ENCODE measurements around the gene HDGFL2. TPM values are rescaled to one million over a fixed set of nuclear protein-coding genes. Genes with fewer than 3 reads are reported as not detected.

HDGFL2 gene
- polyA plus RNA-seq, 1 experiment, result 26.0 TPM

- TF ChIP-seq, protein P1, sequence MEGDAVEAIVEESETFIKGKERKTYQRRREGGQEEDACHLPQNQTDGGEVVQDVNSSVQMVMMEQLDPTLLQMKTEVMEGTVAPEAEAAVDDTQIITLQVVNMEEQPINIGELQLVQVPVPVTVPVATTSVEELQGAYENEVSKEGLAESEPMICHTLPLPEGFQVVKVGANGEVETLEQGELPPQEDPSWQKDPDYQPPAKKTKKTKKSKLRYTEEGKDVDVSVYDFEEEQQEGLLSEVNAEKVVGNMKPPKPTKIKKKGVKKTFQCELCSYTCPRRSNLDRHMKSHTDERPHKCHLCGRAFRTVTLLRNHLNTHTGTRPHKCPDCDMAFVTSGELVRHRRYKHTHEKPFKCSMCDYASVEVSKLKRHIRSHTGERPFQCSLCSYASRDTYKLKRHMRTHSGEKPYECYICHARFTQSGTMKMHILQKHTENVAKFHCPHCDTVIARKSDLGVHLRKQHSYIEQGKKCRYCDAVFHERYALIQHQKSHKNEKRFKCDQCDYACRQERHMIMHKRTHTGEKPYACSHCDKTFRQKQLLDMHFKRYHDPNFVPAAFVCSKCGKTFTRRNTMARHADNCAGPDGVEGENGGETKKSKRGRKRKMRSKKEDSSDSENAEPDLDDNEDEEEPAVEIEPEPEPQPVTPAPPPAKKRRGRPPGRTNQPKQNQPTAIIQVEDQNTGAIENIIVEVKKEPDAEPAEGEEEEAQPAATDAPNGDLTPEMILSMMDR (IDR thresholded peaks at IDR 0.05; ENCODE audit: insufficient read depth, low read depth, low read length), result no peak
- no peak overlapping the region for H3K4me3 ChIP-seq (ENCODE audit: low read depth, low read length)
- no peak for DNase-seq (ENCODE audit: low read depth)
- CTCF ChIA-PET, result no interaction called here
- no peaks in the 10 kb centered on the region for H3K27me3 ChIP-seq (ENCODE audit: control insufficient read depth, insufficient read depth, low read length)
- H3K36me3 ChIP-seq (ENCODE audit: control insufficient read depth, insufficient read depth, low read length), result peaks cover 20% of the 10 kb centered on the region
- POLR2A ChIA-PET, result no interaction called here
These were observed 29.9 kb upstream of the HDGFL2 start for GRCh38 chr19:4441994-4442818.

DNA sequence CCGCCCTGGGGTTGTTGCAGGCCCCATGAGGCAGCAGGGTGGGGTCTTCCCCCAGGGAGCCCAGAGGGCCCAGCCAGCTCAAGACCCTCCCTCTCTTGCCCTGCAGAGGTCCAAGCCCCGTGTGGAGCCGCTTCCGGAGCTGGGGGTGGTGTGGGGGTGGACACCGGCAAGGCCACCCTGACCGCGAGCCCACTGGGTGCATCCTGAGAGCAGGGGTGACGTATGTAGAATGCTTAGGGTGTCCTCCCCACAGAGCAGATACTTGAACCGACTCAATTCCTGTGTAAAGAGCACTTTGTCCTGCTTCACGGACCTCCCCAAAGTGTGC lies 29.3 kb upstream of the HDGFL2 start:
- ChIA-PET POLR2A (no interaction called here), CTCF (no interaction called here)
- DNase-seq (ENCODE audit: low read depth), result no peak
- Histone ChIP-seq H3K4me3 (ENCODE audit: low read depth, low read length) (no peak overlapping the region), H3K36me3 (ENCODE audit: control insufficient read depth, insufficient read depth, low read length) (peaks cover 24% of the 10 kb centered on the region), H3K27me3 (ENCODE audit: control insufficient read depth, insufficient read depth, low read length) (no peaks in the 10 kb centered on the region)
- TF ChIP-seq, protein P1 (IDR thresholded peaks at IDR 0.05; ENCODE audit: insufficient read depth, low read depth, low read length), result no peak

GRCh38 chr19:4443188-4443587 lies 28.9 kb upstream of the HDGFL2 start:
- H3K27me3 ChIP-seq (ENCODE audit: control insufficient read depth, insufficient read depth, low read length), result no peaks in the 10 kb centered on the region
- TF ChIP-seq, protein P1 (IDR thresholded peaks at IDR 0.05; ENCODE audit: insufficient read depth, low read depth, low read length), result no peak
- DNase-seq (ENCODE audit: low read depth), result no peak
- H3K4me3 ChIP-seq (ENCODE audit: low read depth, low read length), result no peak overlapping the region
- CTCF ChIA-PET, result interaction anchor here (1.2 kb wide), 1 partner anchor 26 kb away, joined by 3 read pairs; no protein-coding TSS in a partner anchor
- peaks cover 28% of the 10 kb centered on the region for H3K36me3 ChIP-seq (ENCODE audit: control insufficient read depth, insufficient read depth, low read length)
- POLR2A ChIA-PET, result no interaction called here

DNA sequence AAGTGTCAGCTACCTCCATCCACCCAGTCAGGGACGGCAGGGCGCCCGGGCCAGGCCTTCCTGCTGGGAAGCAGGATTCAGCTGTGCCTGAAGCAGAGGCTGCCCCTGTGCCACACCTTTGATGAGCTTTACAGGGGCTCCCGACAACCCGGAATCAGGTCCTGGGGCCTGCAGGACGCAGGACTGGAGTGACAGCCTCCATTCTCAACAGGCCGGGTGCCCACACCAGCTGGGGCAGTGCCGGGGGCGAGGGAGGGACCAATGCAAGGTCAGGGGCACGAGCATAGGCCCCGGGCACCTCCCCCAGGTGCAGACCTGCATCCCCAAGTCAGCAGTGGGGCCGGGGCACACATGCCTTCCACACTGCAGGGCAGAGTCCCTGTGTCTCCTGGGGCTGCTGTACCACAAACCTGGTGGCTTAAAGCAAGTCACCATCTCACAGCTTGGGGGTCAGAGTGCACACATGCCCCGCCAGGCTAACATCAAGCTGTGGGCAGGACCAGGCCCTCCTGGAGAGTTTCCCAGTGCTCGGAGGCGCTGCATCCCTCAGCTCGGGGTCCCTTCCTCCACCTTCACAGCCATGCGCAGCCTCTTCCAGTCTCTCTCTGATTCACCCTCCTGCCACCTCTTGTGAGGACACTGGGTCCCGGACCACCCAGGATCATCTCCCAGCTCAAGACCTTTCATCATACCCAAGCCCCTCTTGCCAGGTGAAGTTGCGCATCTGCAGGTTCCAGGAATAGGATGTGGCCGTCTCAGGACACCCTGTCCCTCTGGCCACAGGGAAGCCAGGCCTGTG lies 27.9 kb upstream of the HDGFL2 start:
- Histone ChIP-seq H3K4me3 (ENCODE audit: low read depth, low read length) (no peak overlapping the region), H3K36me3 (ENCODE audit: control insufficient read depth, insufficient read depth, low read length) (peaks cover 35% of the 10 kb centered on the region), H3K27me3 (ENCODE audit: control insufficient read depth, insufficient read depth, low read length) (no peaks in the 10 kb centered on the region)
- TF ChIP-seq, protein P1 (IDR thresholded peaks at IDR 0.05; ENCODE audit: insufficient read depth, low read depth, low read length), result no peak
- POLR2A ChIA-PET, result interaction anchor here (0.5 kb wide), 1 partner anchor 30 kb away, joined by 12 read pairs; no protein-coding TSS in a partner anchor
- DNase-seq (ENCODE audit: low read depth), result no peak
- CTCF ChIA-PET, result interaction anchor here (1.2 kb wide), 1 partner anchor 27 kb away, joined by 3 read pairs; no protein-coding TSS in a partner anchor

Measured in BJ (cell line).